ENCODE data around the gene CAPN13.

The CAPN13 gene

DNA sequence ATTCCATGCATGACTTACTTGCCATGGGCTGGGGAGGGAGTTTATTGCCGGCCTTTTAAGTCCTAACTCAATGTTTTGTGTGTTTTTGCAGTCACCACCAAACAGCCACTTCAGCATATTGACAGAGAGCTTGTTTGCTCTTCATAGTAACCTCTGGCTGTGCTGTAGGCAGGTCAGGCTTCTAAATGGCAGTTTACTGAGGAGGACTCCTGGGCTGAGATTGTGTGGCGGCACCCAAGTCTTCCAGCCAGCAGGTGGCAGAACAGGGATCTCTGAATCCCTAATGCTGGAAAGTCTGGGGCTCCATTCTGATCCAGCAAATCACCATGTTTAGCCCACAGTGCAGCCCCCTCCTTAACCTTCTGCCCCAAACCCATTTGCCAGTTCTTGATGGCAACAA lies 121.2 kb downstream of the CAPN13 start:
- Histone ChIP-seq H3K9ac (ENCODE audit: low read depth, low read length) (no peak overlapping the region), H3K27me3 (ENCODE audit: control insufficient read depth, insufficient read depth, low read length) (no peaks in the 10 kb centered on the region), H3K27ac (ENCODE audit: low read depth, low read length) (no peak overlapping the region), H3K4me1 (ENCODE audit: control insufficient read depth, insufficient read depth, low read length) (no peaks in the 10 kb centered on the region), H3K4me3 (ENCODE audit: low read depth, low read length) (no peak overlapping the region), H3K9me3 (ENCODE audit: control insufficient read depth, insufficient read depth, low read length) (no peaks in the 10 kb centered on the region), H3K36me3 (ENCODE audit: control insufficient read depth, insufficient read depth, low read length) (no peaks in the 10 kb centered on the region)

DNA sequence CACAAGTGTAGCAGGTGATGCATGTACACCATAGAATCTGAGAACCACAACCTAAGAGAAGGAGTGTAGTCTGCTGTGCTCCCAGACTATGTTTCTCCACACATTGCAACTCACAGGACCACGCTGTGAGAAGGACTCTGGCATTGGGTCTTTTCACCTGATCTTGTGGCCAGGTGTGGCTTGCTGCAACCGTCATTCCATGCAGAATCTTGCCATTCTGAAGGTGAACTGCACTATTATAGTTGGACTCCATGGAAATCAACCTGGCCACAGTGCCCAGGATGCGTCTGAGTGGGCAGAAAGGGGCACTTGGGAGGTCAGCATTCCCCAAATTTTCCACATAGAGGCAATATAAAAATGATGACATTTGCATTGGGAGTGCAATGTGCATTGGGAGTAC lies 122.2 kb downstream of the CAPN13 start:
- H3K36me3 ChIP-seq (ENCODE audit: control insufficient read depth, insufficient read depth, low read length), result no peaks in the 10 kb centered on the region
- no peaks in the 10 kb centered on the region for H3K4me1 ChIP-seq (ENCODE audit: control insufficient read depth, insufficient read depth, low read length)
- no peak overlapping the region for H3K9ac ChIP-seq (ENCODE audit: low read depth, low read length)
- H3K9me3 ChIP-seq (ENCODE audit: control insufficient read depth, insufficient read depth, low read length), result no peaks in the 10 kb centered on the region
- H3K27ac ChIP-seq (ENCODE audit: low read depth, low read length), result no peak overlapping the region
- no peak overlapping the region for H3K4me3 ChIP-seq (ENCODE audit: low read depth, low read length)
- no peaks in the 10 kb centered on the region for H3K27me3 ChIP-seq (ENCODE audit: control insufficient read depth, insufficient read depth, low read length)

DNA sequence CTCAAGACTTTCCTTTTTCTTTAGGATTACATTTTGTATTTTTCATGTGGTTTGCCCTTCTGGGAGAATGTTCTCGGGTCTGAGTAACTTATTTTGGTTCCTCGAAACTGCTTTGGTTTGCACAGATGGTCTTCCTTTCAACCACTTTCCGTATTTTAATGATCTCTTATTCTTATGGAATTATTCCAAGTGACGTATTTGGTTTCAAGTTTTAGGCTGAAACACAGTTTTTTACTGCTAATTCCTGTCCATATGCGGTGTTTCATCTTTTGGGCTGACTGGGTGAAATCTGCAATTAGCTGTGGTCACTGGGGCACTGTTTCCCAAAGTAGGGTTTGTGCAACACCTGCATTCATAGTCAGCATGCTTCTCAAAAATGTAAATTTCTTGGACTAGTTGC lies 122.7 kb downstream of the CAPN13 start:
- no peaks in the 10 kb centered on the region for H3K4me1 ChIP-seq (ENCODE audit: control insufficient read depth, insufficient read depth, low read length)
- no peak overlapping the region for H3K9ac ChIP-seq (ENCODE audit: low read depth, low read length)
- no peak overlapping the region for H3K27ac ChIP-seq (ENCODE audit: low read depth, low read length)
- H3K36me3 ChIP-seq (ENCODE audit: control insufficient read depth, insufficient read depth, low read length), result no peaks in the 10 kb centered on the region
- H3K9me3 ChIP-seq (ENCODE audit: control insufficient read depth, insufficient read depth, low read length), result no peaks in the 10 kb centered on the region
- no peak overlapping the region for H3K4me3 ChIP-seq (ENCODE audit: low read depth, low read length)
- H3K27me3 ChIP-seq (ENCODE audit: control insufficient read depth, insufficient read depth, low read length), result no peaks in the 10 kb centered on the region

DNA sequence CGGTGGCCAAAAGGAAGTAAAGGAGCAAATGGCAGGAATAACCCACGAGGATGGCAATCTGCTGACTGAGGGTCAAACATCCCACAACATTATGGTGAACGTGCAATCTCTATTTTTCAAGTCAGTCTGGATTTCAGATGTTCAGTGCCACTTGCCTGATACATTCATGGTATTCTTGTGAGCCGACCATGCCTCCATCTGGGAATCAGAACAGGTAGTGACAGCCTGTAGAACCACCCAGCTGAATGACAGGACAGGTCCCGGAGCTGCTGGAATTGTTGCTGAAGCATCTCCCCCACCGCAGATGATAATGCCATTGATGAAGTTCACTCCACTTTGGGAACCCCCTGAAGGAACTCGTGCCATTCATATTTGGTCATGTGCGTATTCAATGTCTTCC lies 123.2 kb downstream of the CAPN13 start:
- H3K4me1 ChIP-seq (ENCODE audit: control insufficient read depth, insufficient read depth, low read length), result no peaks in the 10 kb centered on the region
- no peak overlapping the region for H3K4me3 ChIP-seq (ENCODE audit: low read depth, low read length)
- H3K36me3 ChIP-seq (ENCODE audit: control insufficient read depth, insufficient read depth, low read length), result no peaks in the 10 kb centered on the region
- H3K27ac ChIP-seq (ENCODE audit: low read depth, low read length), result no peak overlapping the region
- no peak overlapping the region for H3K9ac ChIP-seq (ENCODE audit: low read depth, low read length)
- H3K27me3 ChIP-seq (ENCODE audit: control insufficient read depth, insufficient read depth, low read length), result no peaks in the 10 kb centered on the region
- no peaks in the 10 kb centered on the region for H3K9me3 ChIP-seq (ENCODE audit: control insufficient read depth, insufficient read depth, low read length)

DNA sequence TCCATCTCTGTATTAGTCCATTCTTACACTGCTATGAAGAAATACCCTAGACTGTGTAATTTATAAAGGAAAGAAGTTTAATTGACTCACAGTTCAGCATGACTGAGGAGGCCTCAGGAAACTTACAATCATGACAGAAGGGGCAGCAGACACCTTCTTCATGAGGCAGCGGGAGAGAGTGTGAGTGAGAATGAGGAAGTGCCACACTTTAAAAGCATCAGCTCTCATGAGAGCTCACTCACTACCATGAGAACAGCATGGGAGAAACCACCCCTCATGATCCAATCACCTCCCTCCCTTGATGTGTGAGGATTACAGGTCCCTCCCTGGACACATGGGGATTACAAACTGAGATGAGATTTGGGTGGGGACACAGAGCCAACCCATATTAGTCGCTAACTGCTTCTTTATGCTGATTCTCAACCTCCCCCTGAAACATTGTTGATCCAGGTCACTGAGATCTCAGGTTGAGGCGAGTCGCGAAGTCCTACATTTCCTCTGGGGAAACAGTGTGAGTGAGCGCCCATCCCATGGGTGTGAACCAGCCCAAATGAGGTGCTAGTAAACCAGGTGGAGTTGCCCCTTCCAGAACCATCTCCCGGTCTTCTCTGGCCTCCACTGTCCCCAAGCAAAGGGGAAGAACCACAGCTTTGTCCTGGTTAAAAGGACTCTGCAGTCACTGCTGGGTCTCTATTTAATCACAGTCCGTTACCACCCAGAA lies 123.8 kb downstream of the CAPN13 start:
- Histone ChIP-seq H3K4me1 (ENCODE audit: control insufficient read depth, insufficient read depth, low read length) (no peaks in the 10 kb centered on the region), H3K9me3 (ENCODE audit: control insufficient read depth, insufficient read depth, low read length) (no peaks in the 10 kb centered on the region), H3K9ac (ENCODE audit: low read depth, low read length) (no peak overlapping the region), H3K27ac (ENCODE audit: low read depth, low read length) (no peak overlapping the region), H3K4me3 (ENCODE audit: low read depth, low read length) (no peak overlapping the region), H3K36me3 (ENCODE audit: control insufficient read depth, insufficient read depth, low read length) (no peaks in the 10 kb centered on the region), H3K27me3 (ENCODE audit: control insufficient read depth, insufficient read depth, low read length) (no peaks in the 10 kb centered on the region)

DNA sequence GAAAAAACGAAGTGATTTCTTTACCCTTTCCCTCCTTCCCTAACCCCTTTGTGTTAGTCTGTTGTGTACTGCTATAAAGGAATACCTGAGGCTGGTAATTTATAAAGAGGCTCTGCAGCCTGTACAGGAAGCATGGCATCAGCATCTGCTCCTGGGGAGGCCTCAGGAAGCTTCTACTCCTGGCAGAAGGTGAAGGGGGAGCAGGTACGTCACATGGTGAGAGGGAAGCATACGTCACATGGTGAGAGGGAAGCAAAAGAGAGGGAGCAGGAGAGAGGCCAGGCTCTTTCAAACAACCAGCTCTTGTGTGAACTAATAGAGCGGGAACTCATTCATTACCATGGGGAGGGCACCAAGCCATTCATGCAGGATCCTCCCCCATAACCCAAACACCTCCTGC lies 126.2 kb downstream of the CAPN13 start:
- H3K27me3 ChIP-seq (ENCODE audit: control insufficient read depth, insufficient read depth, low read length), result no peaks in the 10 kb centered on the region
- H3K4me3 ChIP-seq (ENCODE audit: low read depth, low read length), result no peak overlapping the region
- H3K27ac ChIP-seq (ENCODE audit: low read depth, low read length), result no peak overlapping the region
- no peak overlapping the region for H3K9ac ChIP-seq (ENCODE audit: low read depth, low read length)
- H3K9me3 ChIP-seq (ENCODE audit: control insufficient read depth, insufficient read depth, low read length), result no peaks in the 10 kb centered on the region
- H3K4me1 ChIP-seq (ENCODE audit: control insufficient read depth, insufficient read depth, low read length), result no peaks in the 10 kb centered on the region
- H3K36me3 ChIP-seq (ENCODE audit: control insufficient read depth, insufficient read depth, low read length), result no peaks in the 10 kb centered on the region

DNA sequence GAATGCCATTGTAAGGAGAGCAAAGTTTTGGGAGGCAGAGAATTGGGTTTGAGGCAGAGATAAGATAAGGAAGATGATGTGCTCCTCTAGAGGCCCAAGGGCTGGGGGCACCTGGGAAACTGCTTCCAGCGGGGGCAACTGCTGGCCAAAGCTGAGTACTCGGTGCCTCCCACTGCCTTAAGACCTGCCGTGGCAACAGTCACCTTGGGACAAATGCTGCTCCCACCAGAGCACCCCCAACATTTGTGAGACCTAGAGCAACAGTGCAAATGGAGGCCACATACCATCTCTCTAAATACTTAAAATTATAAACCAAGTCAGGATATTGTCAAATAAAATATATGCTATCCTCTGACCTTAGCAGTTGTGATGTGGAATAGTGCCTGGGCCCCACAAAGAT lies 127.1 kb downstream of the CAPN13 start:
- Histone ChIP-seq H3K4me3 (ENCODE audit: low read depth, low read length) (no peak overlapping the region), H3K9ac (ENCODE audit: low read depth, low read length) (no peak overlapping the region), H3K4me1 (ENCODE audit: control insufficient read depth, insufficient read depth, low read length) (no peaks in the 10 kb centered on the region), H3K27ac (ENCODE audit: low read depth, low read length) (no peak overlapping the region), H3K27me3 (ENCODE audit: control insufficient read depth, insufficient read depth, low read length) (no peaks in the 10 kb centered on the region), H3K36me3 (ENCODE audit: control insufficient read depth, insufficient read depth, low read length) (no peaks in the 10 kb centered on the region), H3K9me3 (ENCODE audit: control insufficient read depth, insufficient read depth, low read length) (no peaks in the 10 kb centered on the region)

DNA sequence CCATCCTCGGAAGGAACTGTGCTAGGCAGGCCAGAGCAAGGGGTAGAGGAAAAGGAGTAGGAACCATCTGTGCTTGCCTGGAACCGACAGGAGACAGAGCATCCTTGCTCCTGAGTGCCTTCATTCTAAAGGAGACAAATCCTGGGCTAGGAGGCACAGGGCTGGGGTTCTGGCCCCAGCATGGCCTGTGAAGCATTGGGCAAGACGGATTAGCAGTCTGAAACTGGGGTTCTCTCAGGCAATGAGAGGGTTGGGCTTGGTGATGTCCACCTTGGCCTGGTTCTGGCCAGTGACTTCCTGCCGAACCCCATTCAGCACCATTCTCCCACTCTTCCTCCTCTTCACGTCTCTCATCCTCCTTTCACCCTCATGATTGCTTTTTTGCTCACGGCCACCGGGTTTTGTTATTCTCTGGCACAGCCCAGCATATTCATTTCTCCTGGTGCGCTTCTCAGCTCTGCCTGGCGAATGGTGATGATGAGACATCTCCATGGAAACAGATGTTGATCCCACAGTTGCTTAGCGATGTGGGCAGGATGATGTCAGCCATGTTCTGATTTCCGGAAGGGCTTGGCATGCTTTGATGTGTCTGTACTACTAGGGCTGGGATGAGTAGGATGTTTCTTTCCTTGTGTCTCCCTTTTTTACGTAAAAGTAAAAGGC lies 127.7 kb downstream of the CAPN13 start:
- no peaks in the 10 kb centered on the region for H3K9me3 ChIP-seq (ENCODE audit: control insufficient read depth, insufficient read depth, low read length)
- no peak overlapping the region for H3K4me3 ChIP-seq (ENCODE audit: low read depth, low read length)
- H3K36me3 ChIP-seq (ENCODE audit: control insufficient read depth, insufficient read depth, low read length), result no peaks in the 10 kb centered on the region
- H3K27ac ChIP-seq (ENCODE audit: low read depth, low read length), result no peak overlapping the region
- no peaks in the 10 kb centered on the region for H3K27me3 ChIP-seq (ENCODE audit: control insufficient read depth, insufficient read depth, low read length)
- H3K4me1 ChIP-seq (ENCODE audit: control insufficient read depth, insufficient read depth, low read length), result no peaks in the 10 kb centered on the region
- H3K9ac ChIP-seq (ENCODE audit: low read depth, low read length), result no peak overlapping the region

DNA sequence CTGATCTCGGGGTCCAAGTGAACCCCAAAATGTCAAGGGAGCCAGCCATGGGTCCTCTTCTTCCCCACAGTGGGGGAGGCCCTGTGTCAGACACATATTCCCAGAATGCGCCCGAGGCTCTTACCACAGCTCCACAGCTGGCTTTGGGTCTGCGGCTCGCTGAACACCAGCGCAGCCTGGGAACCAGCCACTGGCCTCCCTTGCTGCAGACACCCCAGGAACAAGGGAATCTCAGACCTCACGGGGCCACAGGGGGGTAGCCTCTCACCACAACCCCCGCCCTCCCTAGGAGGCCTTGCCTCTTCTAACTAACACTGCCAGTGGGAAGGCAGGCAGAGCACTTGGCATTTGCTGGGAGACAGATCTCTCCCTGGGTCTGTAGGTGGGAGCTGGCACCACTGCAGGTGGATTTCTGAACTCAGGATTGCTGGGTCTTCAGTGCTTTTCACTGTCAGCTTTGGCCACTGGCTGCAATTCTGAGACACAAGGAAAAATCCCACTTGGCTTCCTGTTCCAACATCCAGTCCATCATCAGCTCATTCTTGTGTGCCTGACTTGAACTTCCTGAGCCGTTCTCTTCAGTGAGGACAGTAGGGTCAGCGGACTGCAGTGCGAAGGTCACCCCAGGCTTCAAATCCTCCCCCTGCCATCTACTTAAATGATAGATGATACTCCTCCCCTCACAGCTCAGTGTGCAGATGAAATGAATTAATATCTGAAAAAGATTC lies 128.7 kb downstream of the CAPN13 start:
- Histone ChIP-seq H3K36me3 (ENCODE audit: control insufficient read depth, insufficient read depth, low read length) (no peaks in the 10 kb centered on the region), H3K4me1 (ENCODE audit: control insufficient read depth, insufficient read depth, low read length) (no peaks in the 10 kb centered on the region), H3K27ac (ENCODE audit: low read depth, low read length) (no peak overlapping the region), H3K27me3 (ENCODE audit: control insufficient read depth, insufficient read depth, low read length) (no peaks in the 10 kb centered on the region), H3K9ac (ENCODE audit: low read depth, low read length) (no peak overlapping the region), H3K4me3 (ENCODE audit: low read depth, low read length) (no peak overlapping the region), H3K9me3 (ENCODE audit: control insufficient read depth, insufficient read depth, low read length) (no peaks in the 10 kb centered on the region)

DNA sequence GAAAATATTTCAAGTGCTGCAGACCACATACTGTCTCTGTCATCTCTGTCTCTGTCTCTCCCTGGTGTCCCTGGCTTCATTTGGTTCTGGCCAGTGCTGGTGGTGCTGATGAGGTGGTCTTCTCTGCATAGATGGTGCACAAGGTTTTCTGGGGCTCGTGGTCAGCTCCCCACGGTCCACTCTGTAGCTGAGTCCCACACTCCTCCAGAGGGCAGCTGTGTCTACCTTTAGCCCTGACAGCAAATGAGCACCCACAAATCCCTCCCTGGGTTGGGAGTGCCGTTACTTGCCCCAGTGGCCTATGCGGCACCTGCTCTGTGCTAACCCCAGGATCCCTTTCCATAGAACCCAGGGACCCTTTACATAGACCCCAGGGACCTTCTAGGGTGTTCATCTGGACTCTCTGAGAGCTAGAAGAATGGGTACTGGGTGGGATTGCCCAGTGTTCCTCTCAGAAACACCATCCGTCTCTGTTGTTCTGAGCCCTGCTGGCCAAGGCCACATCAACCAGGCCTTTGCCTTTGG lies 129.3 kb downstream of the CAPN13 start:
- no peaks in the 10 kb centered on the region for H3K36me3 ChIP-seq (ENCODE audit: control insufficient read depth, insufficient read depth, low read length)
- no peak overlapping the region for H3K27ac ChIP-seq (ENCODE audit: low read depth, low read length)
- H3K4me1 ChIP-seq (ENCODE audit: control insufficient read depth, insufficient read depth, low read length), result no peaks in the 10 kb centered on the region
- no peak overlapping the region for H3K4me3 ChIP-seq (ENCODE audit: low read depth, low read length)
- H3K27me3 ChIP-seq (ENCODE audit: control insufficient read depth, insufficient read depth, low read length), result no peaks in the 10 kb centered on the region
- H3K9me3 ChIP-seq (ENCODE audit: control insufficient read depth, insufficient read depth, low read length), result no peaks in the 10 kb centered on the region
- H3K9ac ChIP-seq (ENCODE audit: low read depth, low read length), result no peak overlapping the region

DNA sequence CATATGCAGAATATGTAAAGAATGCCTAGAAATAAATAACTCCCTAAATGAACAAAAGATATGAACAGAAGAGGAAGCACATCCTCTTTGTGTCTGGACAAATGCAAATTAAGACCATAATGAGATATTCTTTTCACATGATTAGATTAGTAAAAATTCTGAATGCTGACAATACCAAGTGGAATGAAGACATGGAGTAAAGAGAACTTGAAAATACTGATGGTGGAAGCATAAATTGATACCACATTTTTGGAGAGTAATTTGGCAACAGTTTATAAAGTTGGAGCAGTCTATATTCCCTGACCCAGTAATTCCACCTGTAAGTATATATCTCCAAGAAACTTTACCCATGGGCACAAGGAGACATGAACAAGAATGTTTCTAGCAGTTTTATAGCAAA lies 130.0 kb downstream of the CAPN13 start:
- no peak overlapping the region for H3K4me3 ChIP-seq (ENCODE audit: low read depth, low read length)
- no peaks in the 10 kb centered on the region for H3K9me3 ChIP-seq (ENCODE audit: control insufficient read depth, insufficient read depth, low read length)
- H3K36me3 ChIP-seq (ENCODE audit: control insufficient read depth, insufficient read depth, low read length), result no peaks in the 10 kb centered on the region
- H3K27ac ChIP-seq (ENCODE audit: low read depth, low read length), result no peak overlapping the region
- no peaks in the 10 kb centered on the region for H3K4me1 ChIP-seq (ENCODE audit: control insufficient read depth, insufficient read depth, low read length)
- H3K9ac ChIP-seq (ENCODE audit: low read depth, low read length), result no peak overlapping the region
- H3K27me3 ChIP-seq (ENCODE audit: control insufficient read depth, insufficient read depth, low read length), result no peaks in the 10 kb centered on the region
